G401.6 (cell line): Measurements from ENCODE around the gene SPEM2.
"Not testable (repeated sequence)": the region's sequence is repeated elsewhere in the genome, so short reads cannot be mapped to it uniquely, and the experiment has no call there.

ENCODE experiments used
- FAIRE-seq: peaks from 2 replicates; lab custom pipeline; 2012; peaks lifted over from hg19 to GRCh38; lab: Jason Lieb, UNC

SPEM2 gene

GRCh38 chr17:7442142-7442541 lies 16.7 kb downstream of the SPEM2 start:
- no peak for FAIRE-seq

GRCh38 chr17:7443499-7444485 lies 18.4 kb downstream of the SPEM2 start:
- no peak for FAIRE-seq

- no peak for FAIRE-seq
Observed at GRCh38 chr17:7444682-7445618, 19.5 kb downstream of the SPEM2 start, which contains the start of gene CHRNB1. Gene CHRNB1, plus strand, starts transcription at chr17:7445061. Its CDS starts 67 bp downstream, at chr17:7445128.

GRCh38 chr17:7445619-7445968 lies 20.2 kb downstream of the SPEM2 start:
- FAIRE-seq: no peak

- FAIRE-seq: no peak
Observed at GRCh38 chr17:7448461-7448860, 23.0 kb downstream of the SPEM2 start.

- peak; percentile 44 for FAIRE-seq
Observed at GRCh38 chr17:7459961-7460545, 34.6 kb downstream of the SPEM2 start.

GRCh38 chr17:7460850-7461660 lies 35.6 kb downstream of the SPEM2 start:
- no peak for FAIRE-seq

GRCh38 chr17:7462474-7463371 lies 37.3 kb downstream of the SPEM2 start:
- no peak for FAIRE-seq

- FAIRE-seq: no peak
Observed at GRCh38 chr17:7463372-7463846, 38.0 kb downstream of the SPEM2 start.

- no peak for FAIRE-seq
Observed at GRCh38 chr17:7464081-7464480, 38.7 kb downstream of the SPEM2 start.

GRCh38 chr17:7465597-7466275 lies 40.3 kb downstream of the SPEM2 start:
- FAIRE-seq: no peak

- no peak for FAIRE-seq
Observed at GRCh38 chr17:7466318-7466638, 40.9 kb downstream of the SPEM2 start.

- no peak for FAIRE-seq
Observed at GRCh38 chr17:7466639-7467341, 41.4 kb downstream of the SPEM2 start.

- no peak for FAIRE-seq
Observed at GRCh38 chr17:7467498-7467897, 42.1 kb downstream of the SPEM2 start.

GRCh38 chr17:7468290-7468689 lies 42.9 kb downstream of the SPEM2 start:
- no peak for FAIRE-seq

GRCh38 chr17:7468804-7469389 lies 43.5 kb downstream of the SPEM2 start:
- FAIRE-seq: no peak

- FAIRE-seq: not testable (repeated sequence)
Observed at GRCh38 chr17:7469843-7470242, 44.4 kb downstream of the SPEM2 start.

GRCh38 chr17:7470457-7470973 lies 45.1 kb downstream of the SPEM2 start:
- FAIRE-seq: not testable (repeated sequence)

- no peak for FAIRE-seq
Observed at GRCh38 chr17:7471729-7472128, 46.3 kb downstream of the SPEM2 start.
